ENCODE measurements around the gene SPTLC2.
"Not testable (repeated sequence)": the region's sequence is repeated elsewhere in the genome, so short reads cannot be mapped to it uniquely, and the experiment has no call there.

Gene SPTLC2

GRCh38 chr14:77529963-77530362 lies 86.5 kb downstream of the SPTLC2 start:
- DNase-seq (ENCODE audit: extremely low read depth, low read depth): no peak
- TF ChIP-seq, protein P1, sequence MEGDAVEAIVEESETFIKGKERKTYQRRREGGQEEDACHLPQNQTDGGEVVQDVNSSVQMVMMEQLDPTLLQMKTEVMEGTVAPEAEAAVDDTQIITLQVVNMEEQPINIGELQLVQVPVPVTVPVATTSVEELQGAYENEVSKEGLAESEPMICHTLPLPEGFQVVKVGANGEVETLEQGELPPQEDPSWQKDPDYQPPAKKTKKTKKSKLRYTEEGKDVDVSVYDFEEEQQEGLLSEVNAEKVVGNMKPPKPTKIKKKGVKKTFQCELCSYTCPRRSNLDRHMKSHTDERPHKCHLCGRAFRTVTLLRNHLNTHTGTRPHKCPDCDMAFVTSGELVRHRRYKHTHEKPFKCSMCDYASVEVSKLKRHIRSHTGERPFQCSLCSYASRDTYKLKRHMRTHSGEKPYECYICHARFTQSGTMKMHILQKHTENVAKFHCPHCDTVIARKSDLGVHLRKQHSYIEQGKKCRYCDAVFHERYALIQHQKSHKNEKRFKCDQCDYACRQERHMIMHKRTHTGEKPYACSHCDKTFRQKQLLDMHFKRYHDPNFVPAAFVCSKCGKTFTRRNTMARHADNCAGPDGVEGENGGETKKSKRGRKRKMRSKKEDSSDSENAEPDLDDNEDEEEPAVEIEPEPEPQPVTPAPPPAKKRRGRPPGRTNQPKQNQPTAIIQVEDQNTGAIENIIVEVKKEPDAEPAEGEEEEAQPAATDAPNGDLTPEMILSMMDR (IDR thresholded peaks at IDR 0.05; ENCODE audit: low read depth, low read length): no peak

GRCh38 chr14:77529213-77529612 lies 87.2 kb downstream of the SPTLC2 start:
- TF ChIP-seq, protein P1 (IDR thresholded peaks at IDR 0.05; ENCODE audit: low read depth, low read length): no peak
- DNase-seq (ENCODE audit: extremely low read depth, low read depth): no peak

DNA sequence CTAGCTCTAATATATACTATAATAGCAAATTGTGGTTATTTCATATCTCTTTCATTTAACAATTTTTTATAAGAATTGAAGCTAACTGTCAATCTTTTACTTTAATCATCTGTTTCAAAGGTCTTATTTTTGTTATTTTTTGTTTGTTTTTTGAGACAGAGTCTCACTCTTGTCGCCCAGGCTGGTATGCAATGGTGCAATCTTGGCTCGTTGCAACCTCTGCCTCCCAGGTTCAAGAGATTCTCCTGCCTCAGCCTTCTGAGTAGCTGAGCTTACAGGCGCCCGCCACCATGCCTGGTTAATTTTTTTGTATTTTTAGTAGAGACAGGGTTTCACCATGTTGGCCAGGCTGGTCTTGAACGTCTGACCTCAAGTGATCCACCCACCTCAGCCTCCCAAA lies 87.7 kb downstream of the SPTLC2 start:
- not testable (repeated sequence) for DNase-seq (ENCODE audit: extremely low read depth, low read depth)

GRCh38 chr14:77526266-77526665 lies 90.2 kb downstream of the SPTLC2 start:
- TF ChIP-seq, protein P1 (IDR thresholded peaks at IDR 0.05; ENCODE audit: low read depth, low read length): no peak
- no peak for DNase-seq (ENCODE audit: extremely low read depth, low read depth)

DNA sequence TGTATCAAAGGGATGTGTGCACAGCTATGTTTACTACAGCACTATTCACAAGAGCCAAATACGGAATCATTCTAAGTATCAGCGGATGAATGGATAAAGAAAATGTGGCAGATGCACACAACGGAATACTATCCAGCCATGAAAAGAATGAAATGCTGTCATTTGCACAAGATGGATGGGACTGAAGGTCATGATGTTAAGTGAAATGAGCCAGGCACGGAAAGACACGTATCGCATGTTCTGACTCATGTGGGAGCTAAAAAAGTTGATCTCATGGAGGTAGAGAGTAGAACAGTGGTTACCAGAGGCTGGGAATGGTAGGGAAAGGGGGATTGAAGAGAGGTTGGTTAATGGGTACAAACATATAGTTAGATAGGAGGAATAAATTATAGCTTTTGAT lies 91.9 kb downstream of the SPTLC2 start:
- TF ChIP-seq, protein P1 (IDR thresholded peaks at IDR 0.05; ENCODE audit: low read depth, low read length): no peak
- DNase-seq (ENCODE audit: extremely low read depth, low read depth): no peak

- TF ChIP-seq, protein P1 (IDR thresholded peaks at IDR 0.05; ENCODE audit: low read depth, low read length): no peak
- DNase-seq (ENCODE audit: extremely low read depth, low read depth): no peak
These were observed 93.3 kb downstream of the SPTLC2 start for GRCh38 chr14:77523109-77523508.

- no peak for DNase-seq (ENCODE audit: extremely low read depth, low read depth)
- TF ChIP-seq, protein P1 (IDR thresholded peaks at IDR 0.05; ENCODE audit: low read depth, low read length): no peak
These were observed 95.9 kb downstream of the SPTLC2 start for GRCh38 chr14:77520555-77520954.

- TF ChIP-seq, protein P1 (IDR thresholded peaks at IDR 0.05; ENCODE audit: low read depth, low read length): no peak
- no peak for DNase-seq (ENCODE audit: extremely low read depth, low read depth)
These were observed 100.3 kb downstream of the SPTLC2 start for GRCh38 chr14:77516126-77516525.

All from AG09319 (cell line).